Activated T-helper 17 cell treated with anti-CD3 and anti-CD28 coated beads, Interleukin-2, amount 50 U/mL, for 72 hours (primary cell): ENCODE measurements around the gene PKP3. TPM values are rescaled to one million over a fixed set of nuclear protein-coding genes. Genes with fewer than 3 reads are reported as not detected.
"Not testable (repeated sequence)": the region's sequence is repeated elsewhere in the genome, so short reads cannot be mapped to it uniquely, and the experiment has no call there.

Source experiments
- ATAC-seq: fragments of 150-1000 bp; cut with Tn5 transposase; replicated peaks from 2 replicates; pipeline ENCODE4 v1.10.0; 2021; ENCODE audit warnings: mild to moderate bottlenecking, moderate library complexity
- H3K27ac Mint-ChIP-seq: one replicate; pipeline ENCODE4 v1.8.0; 2022; ENCODE audit warnings: mixed read lengths
- H3K27me3 Mint-ChIP-seq: one replicate; pipeline ENCODE4 v1.8.0; 2022; ENCODE audit warnings: mixed read lengths
- H3K36me3 Mint-ChIP-seq: one replicate; pipeline ENCODE4 v1.8.0; 2022; ENCODE audit warnings: low read depth, mild to moderate bottlenecking, mixed read lengths
- H3K4me1 Mint-ChIP-seq: one replicate; pipeline ENCODE4 v1.8.0; 2022; ENCODE audit warnings: mixed read lengths
- H3K4me3 Mint-ChIP-seq: one replicate; pipeline ENCODE4 v1.8.0; 2022; ENCODE audit warnings: mild to moderate bottlenecking, mixed read lengths
- H3K9me3 Mint-ChIP-seq: one replicate; pipeline ENCODE4 v1.8.0; 2022; ENCODE audit warnings: mixed read lengths
- total RNA-seq, 2 donors: library from RNA; stranded (reverse); gene quantifications; one replicate each; pipeline ENCODE4 v1.2.3, GENCODE V29; 2022

The PKP3 gene
- total RNA-seq, 2 donors from 2014 or later: not detected

- Mint-ChIP-seq H3K4me1 (no peaks in the 10 kb centered on the region), H3K4me3 (no peak overlapping the region), H3K27me3 (peaks cover 3% of the 10 kb centered on the region), H3K36me3 (no peaks in the 10 kb centered on the region), H3K27ac (no peak overlapping the region), H3K9me3 (no peaks in the 10 kb centered on the region)
- no peak for ATAC-seq
These were observed 13.5 kb upstream of the PKP3 start for GRCh38 chr11:380491-380890.

DNA sequence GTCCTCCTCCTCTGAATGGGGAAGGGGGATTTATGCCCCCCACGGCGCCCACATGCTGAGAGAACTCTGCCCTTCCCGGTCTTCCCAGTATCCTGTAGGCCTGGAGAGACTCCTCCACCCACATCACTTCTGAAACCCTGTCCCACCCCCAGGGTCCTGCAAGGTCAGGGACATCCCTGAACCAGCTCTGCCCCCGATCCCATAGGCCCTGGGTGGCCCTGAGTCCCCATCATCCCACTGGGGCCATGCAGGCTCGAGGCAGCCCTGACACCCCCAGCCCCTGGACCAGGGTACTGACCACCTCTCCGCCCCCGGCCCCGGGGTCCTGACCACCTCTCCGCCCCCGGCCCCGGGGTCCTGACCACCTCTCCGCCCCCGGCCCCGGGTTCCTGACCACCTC is 13.0 kb upstream of the PKP3 start:
- H3K27ac Mint-ChIP-seq: no peak overlapping the region
- no peaks in the 10 kb centered on the region for H3K4me1 Mint-ChIP-seq
- no peaks in the 10 kb centered on the region for H3K9me3 Mint-ChIP-seq
- H3K36me3 Mint-ChIP-seq: no peaks in the 10 kb centered on the region
- ATAC-seq: no peak
- peaks cover 3% of the 10 kb centered on the region for H3K27me3 Mint-ChIP-seq
- no peak overlapping the region for H3K4me3 Mint-ChIP-seq

DNA sequence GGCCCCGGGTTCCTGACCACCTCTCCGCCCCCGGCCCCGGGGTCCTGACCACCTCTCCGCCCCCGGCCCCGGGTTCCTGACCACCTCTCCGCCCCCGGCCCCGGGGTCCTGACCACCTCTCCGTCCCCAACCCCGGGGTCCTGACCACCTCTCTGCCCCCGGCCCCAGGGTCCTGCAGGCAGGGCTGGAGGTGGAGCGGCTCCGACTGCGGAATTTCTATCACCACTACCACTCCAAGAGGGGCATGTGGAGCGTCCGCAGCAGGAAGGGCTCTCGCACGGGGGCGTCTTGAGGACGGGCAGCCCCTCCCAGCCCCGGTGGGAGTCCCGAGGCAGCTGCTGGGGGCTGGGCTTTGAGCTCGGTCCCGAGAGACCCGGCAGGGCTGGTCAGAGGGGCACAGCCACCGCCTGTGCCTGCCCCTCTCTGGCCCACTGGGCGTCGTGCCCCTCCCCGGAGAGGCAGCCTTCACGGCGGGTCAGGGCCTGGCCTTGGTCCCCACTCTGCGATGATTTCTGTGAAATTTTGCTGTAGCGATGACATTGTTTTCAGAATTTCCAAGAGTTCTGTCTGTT is 12.4 kb upstream of the PKP3 start:
- H3K9me3 Mint-ChIP-seq: no peaks in the 10 kb centered on the region
- no peaks in the 10 kb centered on the region for H3K36me3 Mint-ChIP-seq
- ATAC-seq: no peak
- no peaks in the 10 kb centered on the region for H3K4me1 Mint-ChIP-seq
- H3K4me3 Mint-ChIP-seq: no peak overlapping the region
- no peak overlapping the region for H3K27ac Mint-ChIP-seq
- H3K27me3 Mint-ChIP-seq: peaks cover 3% of the 10 kb centered on the region

DNA sequence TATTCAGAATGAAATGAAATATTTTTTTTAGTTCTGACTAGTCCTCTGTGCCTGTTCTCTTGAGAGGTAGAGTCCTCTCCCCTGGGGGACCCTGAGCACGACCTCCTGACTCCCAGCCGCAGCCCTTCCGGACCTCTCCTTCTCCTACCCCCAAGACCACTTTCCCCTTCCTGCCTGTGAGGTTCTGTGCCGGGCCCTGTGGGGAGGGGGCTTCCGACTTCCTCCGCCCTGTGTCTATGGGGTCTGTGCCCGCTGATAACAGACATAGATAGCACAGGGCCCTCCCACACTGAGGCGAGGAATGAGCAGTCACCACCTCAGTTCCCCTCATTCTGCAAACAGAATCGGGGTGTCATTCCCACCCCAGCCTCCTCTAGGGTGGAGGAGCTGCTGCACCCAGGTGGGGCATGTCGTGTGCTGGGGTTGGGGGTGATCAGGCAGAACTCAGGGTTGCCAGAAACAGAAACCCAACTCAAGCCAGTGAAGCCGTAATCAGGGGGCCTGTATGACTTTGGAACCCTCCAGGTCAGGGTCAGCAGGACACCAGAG is 11.9 kb upstream of the PKP3 start:
- Mint-ChIP-seq H3K27me3 (peaks cover 3% of the 10 kb centered on the region), H3K27ac (no peak overlapping the region), H3K4me1 (peaks cover 2% of the 10 kb centered on the region), H3K4me3 (no peak overlapping the region), H3K9me3 (peaks cover 3% of the 10 kb centered on the region), H3K36me3 (no peaks in the 10 kb centered on the region)
- ATAC-seq: no peak

GRCh38 chr11:383431-383830 is 10.6 kb upstream of the PKP3 start:
- Mint-ChIP-seq H3K27ac (no peak overlapping the region), H3K4me1 (peaks cover 4% of the 10 kb centered on the region), H3K9me3 (peaks cover 6% of the 10 kb centered on the region), H3K36me3 (no peaks in the 10 kb centered on the region), H3K4me3 (no peak overlapping the region), H3K27me3 (peaks cover 3% of the 10 kb centered on the region)
- no peak for ATAC-seq

DNA sequence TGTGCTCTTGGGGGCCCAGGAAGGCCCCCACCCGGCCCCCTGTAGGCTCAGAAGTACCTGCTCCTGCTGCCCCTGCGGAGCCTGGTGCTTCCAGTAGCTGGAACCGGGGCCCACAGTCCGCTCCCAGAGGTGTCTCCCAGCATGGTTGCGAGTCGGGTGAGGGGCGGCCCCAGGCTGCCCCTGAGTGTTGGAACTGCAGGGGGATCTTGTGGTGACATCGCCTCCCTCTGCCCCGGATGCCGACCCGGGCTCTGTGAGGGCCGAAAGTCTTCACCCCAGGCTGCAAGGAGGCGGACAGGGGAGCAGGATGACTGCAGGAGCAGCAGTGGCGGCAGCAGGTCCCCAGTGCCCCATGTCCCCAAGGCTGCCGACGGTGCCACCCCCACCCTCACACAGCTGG is 9.5 kb upstream of the PKP3 start:
- peaks cover 6% of the 10 kb centered on the region for H3K9me3 Mint-ChIP-seq
- ATAC-seq: no peak
- peaks cover 4% of the 10 kb centered on the region for H3K4me1 Mint-ChIP-seq
- no peaks in the 10 kb centered on the region for H3K36me3 Mint-ChIP-seq
- H3K27ac Mint-ChIP-seq: no peak overlapping the region
- H3K27me3 Mint-ChIP-seq: peaks cover 3% of the 10 kb centered on the region
- H3K4me3 Mint-ChIP-seq: no peak overlapping the region

GRCh38 chr11:385594-386351 is 8.2 kb upstream of the PKP3 start:
- Mint-ChIP-seq H3K4me3 (no peak overlapping the region), H3K9me3 (peaks cover 6% of the 10 kb centered on the region), H3K27me3 (peaks cover 3% of the 10 kb centered on the region), H3K27ac (no peak overlapping the region), H3K4me1 (peaks cover 4% of the 10 kb centered on the region), H3K36me3 (no peaks in the 10 kb centered on the region)
- ATAC-seq: no peak

DNA sequence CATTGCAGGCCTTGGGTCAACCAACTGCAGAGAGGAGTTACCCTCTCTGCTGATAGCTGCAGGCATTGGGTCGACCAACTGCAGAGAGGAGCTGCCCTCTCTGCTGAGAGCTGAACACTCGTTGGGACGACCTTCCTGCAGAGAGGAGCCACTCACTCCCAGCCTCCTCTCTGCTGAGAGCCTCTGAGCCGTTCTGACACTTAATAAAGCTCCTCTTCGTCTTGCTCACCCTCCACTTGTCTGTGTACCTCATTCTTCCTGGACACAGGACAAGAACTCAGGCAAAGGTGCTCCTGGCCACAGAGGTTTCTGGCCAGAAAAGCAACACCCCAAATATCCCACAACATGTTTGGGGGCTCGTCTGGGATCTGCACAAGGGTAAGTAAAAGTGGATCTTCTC is 7.5 kb upstream of the PKP3 start:
- peaks cover 6% of the 10 kb centered on the region for H3K9me3 Mint-ChIP-seq
- ATAC-seq: no peak
- H3K4me3 Mint-ChIP-seq: no peak overlapping the region
- no peak overlapping the region for H3K27ac Mint-ChIP-seq
- H3K36me3 Mint-ChIP-seq: no peaks in the 10 kb centered on the region
- peaks cover 4% of the 10 kb centered on the region for H3K4me1 Mint-ChIP-seq
- peaks cover 3% of the 10 kb centered on the region for H3K27me3 Mint-ChIP-seq

- H3K4me3 Mint-ChIP-seq: no peak overlapping the region
- H3K9me3 Mint-ChIP-seq: peaks cover 6% of the 10 kb centered on the region
- ATAC-seq: no peak
- H3K36me3 Mint-ChIP-seq: no peaks in the 10 kb centered on the region
- H3K4me1 Mint-ChIP-seq: peaks cover 4% of the 10 kb centered on the region
- no peak overlapping the region for H3K27ac Mint-ChIP-seq
- H3K27me3 Mint-ChIP-seq: no peaks in the 10 kb centered on the region
These were observed 6.7 kb upstream of the PKP3 start for GRCh38 chr11:387193-387793.

GRCh38 chr11:389369-389768 is 4.6 kb upstream of the PKP3 start:
- H3K4me1 Mint-ChIP-seq, ATAC-seq, H3K36me3 Mint-ChIP-seq, H3K27ac Mint-ChIP-seq, H3K4me3 Mint-ChIP-seq, H3K9me3 Mint-ChIP-seq, H3K27me3 Mint-ChIP-seq: not testable (repeated sequence)

- Mint-ChIP-seq H3K36me3 (no peaks in the 10 kb centered on the region), H3K4me3 (no peak overlapping the region), H3K9me3 (peaks cover 6% of the 10 kb centered on the region), H3K4me1 (peaks cover 4% of the 10 kb centered on the region), H3K27me3 (no peaks in the 10 kb centered on the region), H3K27ac (no peak overlapping the region)
- no peak for ATAC-seq
These were observed 3.8 kb upstream of the PKP3 start for GRCh38 chr11:390175-390574.

- H3K27ac Mint-ChIP-seq: no peak overlapping the region
- H3K36me3 Mint-ChIP-seq: no peaks in the 10 kb centered on the region
- no peak for ATAC-seq
- H3K4me1 Mint-ChIP-seq: peaks cover 4% of the 10 kb centered on the region
- H3K9me3 Mint-ChIP-seq: peaks cover 6% of the 10 kb centered on the region
- H3K27me3 Mint-ChIP-seq: no peaks in the 10 kb centered on the region
- H3K4me3 Mint-ChIP-seq: no peak overlapping the region
These were observed 2.6 kb upstream of the PKP3 start for GRCh38 chr11:391117-392017.

- Mint-ChIP-seq H3K27ac (no peak overlapping the region), H3K4me1 (peaks cover 2% of the 10 kb centered on the region), H3K36me3 (no peaks in the 10 kb centered on the region), H3K27me3 (no peaks in the 10 kb centered on the region), H3K4me3 (no peak overlapping the region), H3K9me3 (peaks cover 1% of the 10 kb centered on the region)
- ATAC-seq: no peak
These were observed 1.8 kb upstream of the PKP3 start for GRCh38 chr11:392102-392777.
